ENCODE results near the gene DNTTIP2.

DNA sequence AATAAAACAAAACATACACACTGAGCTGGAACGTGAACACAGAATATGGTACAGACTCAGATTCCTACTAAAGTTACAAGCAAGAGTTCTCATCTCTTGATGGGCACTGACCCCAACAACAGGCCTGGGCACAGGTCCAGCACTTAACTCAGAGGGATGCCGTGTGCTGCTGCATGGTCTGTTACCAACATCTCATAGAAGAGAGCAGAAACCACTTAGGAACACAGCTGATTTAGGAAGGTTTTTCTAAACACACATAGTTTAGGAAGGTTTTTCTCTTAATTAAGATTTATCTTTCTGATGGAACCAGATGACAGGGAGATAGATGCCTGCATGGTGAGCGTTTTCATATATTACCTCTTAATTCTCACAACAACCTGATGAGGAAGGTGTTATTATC is 28.7 kb upstream of the DNTTIP2 start:
- TF ChIP-seq, protein P1, sequence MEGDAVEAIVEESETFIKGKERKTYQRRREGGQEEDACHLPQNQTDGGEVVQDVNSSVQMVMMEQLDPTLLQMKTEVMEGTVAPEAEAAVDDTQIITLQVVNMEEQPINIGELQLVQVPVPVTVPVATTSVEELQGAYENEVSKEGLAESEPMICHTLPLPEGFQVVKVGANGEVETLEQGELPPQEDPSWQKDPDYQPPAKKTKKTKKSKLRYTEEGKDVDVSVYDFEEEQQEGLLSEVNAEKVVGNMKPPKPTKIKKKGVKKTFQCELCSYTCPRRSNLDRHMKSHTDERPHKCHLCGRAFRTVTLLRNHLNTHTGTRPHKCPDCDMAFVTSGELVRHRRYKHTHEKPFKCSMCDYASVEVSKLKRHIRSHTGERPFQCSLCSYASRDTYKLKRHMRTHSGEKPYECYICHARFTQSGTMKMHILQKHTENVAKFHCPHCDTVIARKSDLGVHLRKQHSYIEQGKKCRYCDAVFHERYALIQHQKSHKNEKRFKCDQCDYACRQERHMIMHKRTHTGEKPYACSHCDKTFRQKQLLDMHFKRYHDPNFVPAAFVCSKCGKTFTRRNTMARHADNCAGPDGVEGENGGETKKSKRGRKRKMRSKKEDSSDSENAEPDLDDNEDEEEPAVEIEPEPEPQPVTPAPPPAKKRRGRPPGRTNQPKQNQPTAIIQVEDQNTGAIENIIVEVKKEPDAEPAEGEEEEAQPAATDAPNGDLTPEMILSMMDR (IDR thresholded peaks at IDR 0.05), result no peak
- TF ChIP-seq EP300 (IDR thresholded peaks at IDR 0.05), result no peak

All from stomach (tissue), 4 donors.